ENCODE measurements around the gene TTLL11.

TTLL11 gene

GRCh38 chr9:121822093-121823085 lies 270.7 kb downstream of the TTLL11 start:
- no peak for FAIRE-seq
- DNase-seq (ENCODE audit: insufficient read length, low spot score): no peak

GRCh38 chr9:121821326-121821725 lies 271.8 kb downstream of the TTLL11 start:
- DNase-seq (ENCODE audit: insufficient read length, low spot score) (no peak), FAIRE-seq (no peak)

GRCh38 chr9:121820286-121821005 lies 272.7 kb downstream of the TTLL11 start:
- DNase-seq (ENCODE audit: insufficient read length, low spot score) (no peak), FAIRE-seq (no peak)

- FAIRE-seq: no peak
Measured at GRCh38 chr9:121819428-121820231, 273.5 kb downstream of the TTLL11 start.

GRCh38 chr9:121818841-121819427 lies 274.2 kb downstream of the TTLL11 start:
- no peak for DNase-seq (ENCODE audit: insufficient read length, low spot score)
- FAIRE-seq: no peak

More at GRCh38 chr9:121819428-121820231, 273.5 kb downstream of the TTLL11 start:
- DNase-seq (ENCODE audit: insufficient read length, low spot score): no peak

GRCh38 chr9:121818016-121818661 lies 275.0 kb downstream of the TTLL11 start:
- DNase-seq (ENCODE audit: insufficient read length, low spot score) (no peak), FAIRE-seq (no peak)

- DNase-seq (ENCODE audit: insufficient read length, low spot score): no peak
- FAIRE-seq: no peak
Measured at GRCh38 chr9:121817476-121817875, 275.6 kb downstream of the TTLL11 start.

- DNase-seq (ENCODE audit: insufficient read length, low spot score) (no peak), FAIRE-seq (no peak)
Measured at GRCh38 chr9:121816845-121817450, 276.2 kb downstream of the TTLL11 start.

GRCh38 chr9:121816449-121816817 lies 276.7 kb downstream of the TTLL11 start:
- DNase-seq (ENCODE audit: insufficient read length, low spot score) (no peak), FAIRE-seq (no peak)

GRCh38 chr9:121815546-121816448 lies 277.3 kb downstream of the TTLL11 start:
- FAIRE-seq (no peak), DNase-seq (ENCODE audit: insufficient read length, low spot score) (no peak)

GRCh38 chr9:121815084-121815483 lies 278.0 kb downstream of the TTLL11 start:
- DNase-seq (ENCODE audit: insufficient read length, low spot score) (no peak), FAIRE-seq (no peak)

GRCh38 chr9:121814594-121814993 lies 278.5 kb downstream of the TTLL11 start:
- FAIRE-seq (no peak), DNase-seq (ENCODE audit: insufficient read length, low spot score) (no peak)

GRCh38 chr9:121813519-121814210 lies 279.4 kb downstream of the TTLL11 start:
- no peak for FAIRE-seq
- DNase-seq (ENCODE audit: insufficient read length, low spot score): no peak

GRCh38 chr9:121812159-121812735 lies 280.9 kb downstream of the TTLL11 start:
- no peak for FAIRE-seq

GRCh38 chr9:121811751-121812150 lies 281.4 kb downstream of the TTLL11 start:
- DNase-seq (ENCODE audit: insufficient read length, low spot score) (no peak), FAIRE-seq (no peak)

More at GRCh38 chr9:121812159-121812735, 280.9 kb downstream of the TTLL11 start:
- DNase-seq (ENCODE audit: insufficient read length, low spot score): no peak

GRCh38 chr9:121811140-121811539 lies 282.0 kb downstream of the TTLL11 start:
- DNase-seq (ENCODE audit: insufficient read length, low spot score) (no peak), FAIRE-seq (no peak)

- no peak for DNase-seq (ENCODE audit: insufficient read length, low spot score)
- no peak for FAIRE-seq
Measured at GRCh38 chr9:121810489-121810888, 282.6 kb downstream of the TTLL11 start.

Data from GM19239 (cell line).